Measurements from ENCODE around the gene GJA9. TPM values are rescaled to one million over a fixed set of nuclear protein-coding genes. Genes with fewer than 3 reads are reported as not detected.

GJA9 gene
- total and polyA plus RNA-seq, 5 donors: 0.07 TPM; not detected in 4

- intact Hi-C loops (cut with DNase I): loop anchor here in 2 of 4 donors (10.0 kb wide), 2 partner anchors 797 to 807 kb away; no protein-coding TSS in a partner anchor
- WGBS: 73% methylated on average over 6 of the region's 6 CpGs
Observed at GRCh38 chr1:38831731-38832369, 49.5 kb downstream of the GJA9 start.

GRCh38 chr1:38829368-38829767, 52.0 kb downstream of the GJA9 start:
- Histone ChIP-seq H3K4me3 (ENCODE audit: low read length) (no peak overlapping the region), H3K27ac (ENCODE audit: low read length) (no peak overlapping the region), H3K9me3 (ENCODE audit: control insufficient read depth, low read length) (no peaks in the 10 kb centered on the region), H3K27me3 (ENCODE audit: control insufficient read depth, insufficient read depth) (no peaks in the 10 kb centered on the region), H3K4me1 (ENCODE audit: control insufficient read depth, insufficient read depth, low read length) (no peaks in the 10 kb centered on the region)
- intact Hi-C loops (cut with DNase I): loop anchor here in 1 of 4 donors (10.0 kb wide), 1 partner anchor 215 kb away; no protein-coding TSS in a partner anchor
- no peak for ATAC-seq
- no peak for DNase-seq
- WGBS: 27% methylated on average over 1 of the region's 1 CpG

More at GRCh38 chr1:38831731-38832369, 49.5 kb downstream of the GJA9 start:
- Histone ChIP-seq H3K4me1 (ENCODE audit: control insufficient read depth, insufficient read depth, low read length) (no peaks in the 10 kb centered on the region), H3K27me3 (ENCODE audit: control insufficient read depth, insufficient read depth) (no peaks in the 10 kb centered on the region), H3K9me3 (ENCODE audit: control insufficient read depth, low read length) (no peaks in the 10 kb centered on the region), H3K4me3 (ENCODE audit: low read length) (no peak overlapping the region), H3K27ac (ENCODE audit: low read length) (no peak overlapping the region)
- DNase-seq (no peak), ATAC-seq (no peak)

GRCh38 chr1:38827318-38827717, 54.1 kb downstream of the GJA9 start:
- DNase-seq (no peak), ATAC-seq (no peak)
- intact Hi-C loops (cut with DNase I): loop anchor here in 1 of 4 donors (10.0 kb wide), 1 partner anchor 213 kb away; no protein-coding TSS in a partner anchor
- Histone ChIP-seq H3K4me1 (ENCODE audit: control insufficient read depth, insufficient read depth, low read length) (no peaks in the 10 kb centered on the region), H3K4me3 (ENCODE audit: low read length) (no peak overlapping the region), H3K27me3 (ENCODE audit: control insufficient read depth, insufficient read depth) (no peaks in the 10 kb centered on the region), H3K9me3 (ENCODE audit: control insufficient read depth, low read length) (no peaks in the 10 kb centered on the region), H3K27ac (ENCODE audit: low read length) (no peak overlapping the region)
- WGBS: 70% methylated on average over 2 of the region's 2 CpGs

- Histone ChIP-seq H3K9me3 (ENCODE audit: control insufficient read depth, low read length) (no peaks in the 10 kb centered on the region), H3K4me1 (ENCODE audit: control insufficient read depth, insufficient read depth, low read length) (no peaks in the 10 kb centered on the region), H3K27ac (ENCODE audit: low read length) (no peak overlapping the region), H3K4me3 (ENCODE audit: low read length) (no peak overlapping the region), H3K27me3 (ENCODE audit: control insufficient read depth, insufficient read depth) (no peaks in the 10 kb centered on the region)
- ATAC-seq (no peak), DNase-seq (no peak)
- intact Hi-C loops (cut with DNase I): loop anchor here in 1 of 4 donors (10.0 kb wide), 1 partner anchor 212 kb away; no protein-coding TSS in a partner anchor
Observed at GRCh38 chr1:38826886-38827285, 54.5 kb downstream of the GJA9 start.

GRCh38 chr1:38826262-38826661, 55.1 kb downstream of the GJA9 start:
- ATAC-seq (no peak), DNase-seq (no peak)
- intact Hi-C loops (cut with DNase I): loop anchor here in 1 of 4 donors (10.0 kb wide), 1 partner anchor 211 kb away; no protein-coding TSS in a partner anchor
- H3K4me3 ChIP-seq (ENCODE audit: low read length): no peak overlapping the region
- H3K27ac ChIP-seq (ENCODE audit: low read length): no peak overlapping the region
- H3K9me3 ChIP-seq (ENCODE audit: control insufficient read depth, low read length): no peaks in the 10 kb centered on the region
- 72% methylated on average over 3 of the region's 3 CpGs for WGBS
- no peaks in the 10 kb centered on the region for H3K4me1 ChIP-seq (ENCODE audit: control insufficient read depth, insufficient read depth, low read length)
- no peaks in the 10 kb centered on the region for H3K27me3 ChIP-seq (ENCODE audit: control insufficient read depth, insufficient read depth)

Other genes with a start within 250 kb of the GJA9 start
- 10 to 100 TPM; 16.2 to 21.8 (median 18.7) TPM for gene RRAGC, start 21.8 kb downstream of the GJA9 start, total RNA-seq
- 12.5 TPM for gene RRAGC, start 21.8 kb downstream of the GJA9 start, polyA plus RNA-seq
- 10 to 100 TPM in 3 of 4 donors, 1 to 10 TPM in 1; 5.3 to 14.0 (median 11.4) TPM for gene MYCBP, start 8.2 kb downstream of the GJA9 start, total RNA-seq
- 4.9 TPM for gene MYCBP, start 8.2 kb downstream of the GJA9 start, polyA plus RNA-seq
- gene RHBDL2, start 60.2 kb upstream of the GJA9 start, total RNA-seq: under 1 TPM in 3 of 4 donors, not detected in 1; 0.24 to 0.39 (median 0.29) TPM
- 0.23 TPM for gene RHBDL2, start 60.2 kb upstream of the GJA9 start, polyA plus RNA-seq
- 10 to 100 TPM; 44.6 to 63.3 (median 56.0) TPM for gene AKIRIN1, start 109.7 kb upstream of the GJA9 start, total RNA-seq
- gene AKIRIN1, start 109.7 kb upstream of the GJA9 start, polyA plus RNA-seq: 32.2 TPM
- gene NDUFS5, start 144.8 kb upstream of the GJA9 start, total RNA-seq: 100 to 1,000 TPM; 466 to 643 (median 510) TPM
- gene NDUFS5, start 144.8 kb upstream of the GJA9 start, polyA plus RNA-seq: 2,285 TPM

Measured in right cardiac atrium (tissue), 5 donors.